H1 (cell line): ENCODE measurements around the gene MYL3. TPM values are rescaled to one million over a fixed set of nuclear protein-coding genes. Genes with fewer than 3 reads are reported as not detected.

Source experiments
- ATF2 ChIP-seq: IDR thresholded peaks from 2 replicates; pipeline ENCODE4 v1.6.1; 2012; ENCODE audit warnings: low read length, inconsistent platforms
- PHF8 ChIP-seq: fragments of 200-600 bp; sonication (generic); conservative IDR thresholded peaks from 2 replicates; pipeline ENCODE4 v1.7.1; 2012; ENCODE audit warnings: low read depth, mild to moderate bottlenecking, inconsistent platforms, low read length, moderate library complexity
- RBBP5 ChIP-seq: IDR thresholded peaks from 2 replicates; pipeline ENCODE4 v1.7.1; 2012; ENCODE audit warnings: low read depth, mild to moderate bottlenecking, inconsistent platforms, low read length, moderate library complexity, borderline replicate concordance
- SIX5 ChIP-seq: IDR thresholded peaks from 2 replicates; pipeline ENCODE4 v1.6.1; 2011; ENCODE audit warnings: mild to moderate bottlenecking, low read depth, low read length
- polyA plus RNA-seq, 7 experiments: library from polyadenylated mRNA; depleted of rRNA in 3 of 7; stranded (reverse) in 5 of 7; unstranded in 2 of 7; fragments of >200 nt in 5 of 7; fragments of 200-250 nt in 2 of 7; gene quantifications; 1 replicate in 5 of 7; 2 replicates in 1 of 7; 4 replicates in 1 of 7; pipeline versions ENCODE4 v1.2.1 to v1.2.3, GENCODE V29; 2011 to 2013; ENCODE audit warnings: missing spikeins in 2 of 7, mixed read lengths in 2 of 7
- total RNA-seq: library from RNA; stranded (reverse); fragmentation: NEBNext Ultra II Directional; extraction: Animal tissue kit (Norgen Biotek cat#: 25700); gene quantifications from 2 replicates; pipeline ENCODE4 v1.2.1, GENCODE V29; 2021

The MYL3 gene
- total and polyA plus RNA-seq, 2 of the 8 experiments (the other 6 are each of a cell fraction or from before 2014, with no cell fraction given) = 0.06 TPM; not detected in 1

DNA sequence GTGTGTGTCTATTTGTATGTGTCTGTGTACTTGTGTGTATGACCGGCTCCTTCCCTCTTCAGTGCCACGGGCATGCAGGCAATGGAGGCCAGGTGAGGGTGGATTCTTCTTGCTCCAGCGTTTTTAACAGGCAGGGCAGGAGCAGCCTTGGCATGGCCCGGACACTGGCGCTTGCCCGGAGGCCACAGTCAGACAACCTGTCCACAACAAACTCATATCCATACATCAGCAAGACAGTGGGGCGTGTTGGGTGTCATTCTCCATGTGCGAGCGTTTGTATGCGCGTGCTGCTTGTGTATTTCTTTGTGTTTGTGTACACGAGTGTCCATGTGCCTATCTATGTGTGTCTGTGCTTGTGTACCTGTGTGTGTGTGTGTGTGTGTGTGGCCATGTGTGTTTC lies 44.0 kb upstream of the MYL3 start (continued):
- TF ChIP-seq PHF8 (no peak), RBBP5 (no peak), SIX5 (no peak), ATF2 (no peak)
